Measurements from ENCODE around the gene PLP1.
"Not testable (repeated sequence)": the region's sequence is repeated elsewhere in the genome, so short reads cannot be mapped to it uniquely, and the experiment has no call there.

PLP1 gene

DNA sequence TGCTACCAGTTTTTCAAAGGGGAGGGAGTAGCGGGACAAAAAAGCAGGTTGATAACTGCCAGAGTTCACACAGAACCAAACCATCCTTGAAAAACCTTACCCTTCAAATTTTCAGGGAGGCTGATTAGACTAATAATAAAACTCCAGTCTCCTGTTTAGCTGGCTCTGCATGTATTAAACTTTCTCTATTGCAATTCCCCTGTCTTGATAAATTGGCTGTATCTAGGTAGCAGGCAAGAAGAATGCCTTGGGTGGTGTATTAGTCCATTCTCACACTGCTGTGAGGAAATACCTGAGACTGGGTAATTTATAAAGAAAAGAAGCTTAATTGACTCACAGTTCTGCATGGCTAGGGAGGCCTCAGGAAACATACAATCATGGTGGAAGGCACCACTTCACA is 18.1 kb upstream of the PLP1 start:
- Mint-ChIP-seq H3K4me3 (no peak overlapping the region), H3K36me3 (no peaks in the 10 kb centered on the region), H3K4me1 (no peaks in the 10 kb centered on the region), H3K27ac (no peak overlapping the region), H3K27me3 (peaks cover 2% of the 10 kb centered on the region), H3K9me3 (peaks cover 3% of the 10 kb centered on the region)
- ATAC-seq (ENCODE audit: low read depth), result no peak
- DNase-seq (ENCODE audit: low spot score in 2 of 2), result no peak

DNA sequence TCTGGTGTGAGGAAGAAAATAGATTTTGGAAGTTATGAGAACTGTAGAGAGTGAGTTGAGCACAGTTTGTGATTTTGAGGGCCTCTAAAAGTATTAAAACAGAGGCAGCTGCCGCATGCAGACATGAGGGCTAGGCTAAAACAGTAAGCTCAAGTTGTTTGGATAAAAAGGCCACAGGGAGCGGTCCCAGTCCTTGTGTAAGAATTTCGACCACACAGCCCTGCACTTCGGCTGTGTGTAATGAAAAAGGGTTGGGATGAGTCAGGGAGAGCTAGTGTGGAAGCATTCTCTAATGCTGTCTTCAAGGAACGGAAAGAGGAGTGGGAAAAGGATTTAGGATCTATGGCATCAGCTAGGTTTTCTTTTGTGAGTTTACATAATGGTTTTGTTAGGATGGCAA is 13.1 kb upstream of the PLP1 start:
- H3K27me3 Mint-ChIP-seq; H3K4me1 Mint-ChIP-seq; H3K4me3 Mint-ChIP-seq; H3K9me3 Mint-ChIP-seq; DNase-seq (ENCODE audit: low spot score in 2 of 2); H3K36me3 Mint-ChIP-seq; H3K27ac Mint-ChIP-seq; ATAC-seq (ENCODE audit: low read depth): not testable (repeated sequence)

DNA sequence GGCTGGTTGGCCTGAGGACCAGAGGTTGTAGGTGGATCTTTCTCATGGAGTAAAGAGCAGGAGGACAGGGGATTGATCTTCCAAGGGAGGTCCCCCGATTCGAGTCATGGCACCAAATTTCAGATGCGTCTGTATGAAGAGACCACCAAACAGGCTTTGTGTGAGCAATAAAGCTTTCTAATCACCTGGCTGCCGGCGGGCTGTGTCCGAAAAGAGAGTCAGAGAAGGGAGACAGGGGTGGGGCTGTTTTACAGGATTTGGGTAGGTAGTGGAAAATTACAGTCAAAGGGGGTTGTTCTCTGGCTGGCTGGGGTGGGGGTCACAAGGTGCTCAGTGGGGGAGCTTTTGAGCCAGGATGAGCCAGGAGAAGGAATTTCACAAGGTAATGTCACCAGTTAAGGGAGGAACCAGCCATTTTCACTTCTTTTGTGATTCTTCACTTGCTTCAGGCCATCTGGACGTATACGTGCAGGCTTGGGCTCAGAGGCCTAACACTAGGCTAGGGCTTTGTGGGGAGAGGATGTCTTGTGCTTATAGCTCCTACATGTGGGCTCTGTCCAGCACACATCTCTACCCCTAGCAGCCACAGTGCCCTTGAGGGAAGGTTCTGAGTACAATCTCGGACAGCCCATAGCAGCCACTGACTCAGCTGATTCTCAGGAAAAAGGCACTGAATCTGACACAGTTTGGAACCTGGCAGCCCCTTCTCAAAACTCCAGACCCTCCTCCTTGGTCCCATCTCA is 9.7 kb upstream of the PLP1 start:
- not testable (repeated sequence) for H3K9me3 Mint-ChIP-seq; H3K4me1 Mint-ChIP-seq; H3K4me3 Mint-ChIP-seq; H3K36me3 Mint-ChIP-seq; H3K27me3 Mint-ChIP-seq; H3K27ac Mint-ChIP-seq; ATAC-seq (ENCODE audit: low read depth); DNase-seq (ENCODE audit: low spot score in 2 of 2)

DNA sequence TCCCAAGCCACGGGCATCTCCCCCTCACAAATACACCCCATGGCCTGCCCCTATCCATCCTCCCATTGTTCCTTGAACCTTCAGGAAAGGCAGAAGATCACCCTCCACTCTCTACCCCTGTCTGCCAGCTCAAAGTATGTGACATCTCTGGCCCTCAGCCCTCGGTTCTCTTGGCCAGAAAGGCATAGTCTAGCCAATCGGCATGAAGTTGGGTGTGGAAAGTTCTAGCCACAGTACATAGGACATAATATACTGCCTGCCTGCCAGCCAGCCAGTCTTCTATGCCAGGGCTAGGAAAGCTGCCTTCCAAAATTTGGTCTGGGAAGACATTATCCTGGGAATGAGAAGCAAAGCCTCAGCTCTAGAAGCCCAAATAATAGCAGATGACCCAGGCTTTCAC is 3.2 kb upstream of the PLP1 start:
- DNase-seq (ENCODE audit: low spot score in 2 of 2) (no peak), ATAC-seq (ENCODE audit: low read depth) (no peak)
- Mint-ChIP-seq H3K9me3 (no peaks in the 10 kb centered on the region), H3K27me3 (peaks cover 9% of the 10 kb centered on the region), H3K36me3 (no peaks in the 10 kb centered on the region), H3K27ac (no peak overlapping the region), H3K4me1 (no peaks in the 10 kb centered on the region), H3K4me3 (no peak overlapping the region)

DNA sequence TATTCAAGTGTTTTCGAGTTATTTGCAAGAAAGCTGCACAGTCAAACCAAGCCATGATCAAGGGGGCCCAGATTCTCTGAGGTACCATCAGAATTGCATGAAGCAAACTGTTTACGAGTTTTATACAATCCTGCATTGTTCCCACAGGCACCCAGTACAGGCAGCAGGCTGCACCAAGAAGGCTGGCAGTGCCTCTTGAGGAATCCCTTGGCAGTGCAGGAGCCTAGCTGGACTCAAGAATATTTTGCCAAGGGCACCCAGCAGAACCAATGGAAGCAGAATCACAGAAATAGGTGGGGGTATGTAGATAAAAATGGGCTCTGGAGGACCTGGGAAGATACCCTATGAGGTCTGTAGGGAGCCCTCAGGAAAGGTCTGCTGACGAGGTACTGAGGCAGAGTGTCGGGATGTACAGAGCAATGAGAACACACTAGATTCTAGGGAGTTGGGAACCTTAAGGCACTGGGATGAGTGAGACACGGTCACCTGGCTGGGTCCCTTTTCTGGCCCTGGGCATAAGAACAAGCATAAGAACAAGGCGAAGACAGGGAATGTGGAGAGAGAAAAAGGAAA is 2.5 kb upstream of the PLP1 start:
- no peak overlapping the region for H3K27ac Mint-ChIP-seq
- peaks cover 9% of the 10 kb centered on the region for H3K27me3 Mint-ChIP-seq
- H3K4me3 Mint-ChIP-seq, result no peak overlapping the region
- DNase-seq (ENCODE audit: low spot score in 2 of 2) (no peak), ATAC-seq (ENCODE audit: low read depth) (no peak)
- no peaks in the 10 kb centered on the region for H3K9me3 Mint-ChIP-seq
- no peaks in the 10 kb centered on the region for H3K4me1 Mint-ChIP-seq
- H3K36me3 Mint-ChIP-seq, result no peaks in the 10 kb centered on the region

DNA sequence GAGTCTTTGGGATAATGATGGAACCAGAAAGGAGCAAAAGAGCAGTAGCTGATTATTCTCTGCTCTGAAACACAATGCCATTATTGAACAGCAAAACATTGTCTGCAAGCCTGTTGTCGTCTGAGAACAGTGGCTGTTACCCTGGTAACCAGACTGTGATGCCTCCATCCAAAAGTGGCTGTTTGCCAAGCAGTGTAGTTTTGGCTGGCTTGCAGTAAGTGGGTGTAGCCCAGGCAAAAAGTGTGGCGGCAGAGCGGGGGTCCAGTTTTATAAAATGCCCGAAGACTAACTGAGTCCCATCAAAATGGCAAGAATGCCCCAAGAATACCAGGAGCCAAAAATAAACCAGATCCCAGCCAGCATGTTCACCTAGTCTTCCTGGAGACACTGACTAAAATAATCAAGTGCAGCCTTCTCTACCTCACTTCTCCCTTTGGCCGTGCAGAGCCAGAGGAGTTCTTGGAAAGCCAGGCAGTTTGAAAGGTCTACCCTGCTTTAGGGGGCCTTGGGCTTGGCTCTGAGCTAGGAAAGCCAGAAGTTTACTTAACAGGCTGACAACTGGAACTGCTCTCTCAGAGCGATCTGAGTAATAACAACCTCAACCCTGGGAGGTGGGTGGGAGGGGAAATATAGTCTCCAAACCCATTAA is 2.6 kb downstream of the PLP1 start:
- no peak for ATAC-seq (ENCODE audit: low read depth)
- H3K27me3 Mint-ChIP-seq, result peaks cover 7% of the 10 kb centered on the region
- H3K27ac Mint-ChIP-seq, result no peak overlapping the region
- no peaks in the 10 kb centered on the region for H3K4me1 Mint-ChIP-seq
- no peaks in the 10 kb centered on the region for H3K9me3 Mint-ChIP-seq
- no peak overlapping the region for H3K4me3 Mint-ChIP-seq
- no peaks in the 10 kb centered on the region for H3K36me3 Mint-ChIP-seq
- no peak for DNase-seq (ENCODE audit: low spot score in 2 of 2)

DNA sequence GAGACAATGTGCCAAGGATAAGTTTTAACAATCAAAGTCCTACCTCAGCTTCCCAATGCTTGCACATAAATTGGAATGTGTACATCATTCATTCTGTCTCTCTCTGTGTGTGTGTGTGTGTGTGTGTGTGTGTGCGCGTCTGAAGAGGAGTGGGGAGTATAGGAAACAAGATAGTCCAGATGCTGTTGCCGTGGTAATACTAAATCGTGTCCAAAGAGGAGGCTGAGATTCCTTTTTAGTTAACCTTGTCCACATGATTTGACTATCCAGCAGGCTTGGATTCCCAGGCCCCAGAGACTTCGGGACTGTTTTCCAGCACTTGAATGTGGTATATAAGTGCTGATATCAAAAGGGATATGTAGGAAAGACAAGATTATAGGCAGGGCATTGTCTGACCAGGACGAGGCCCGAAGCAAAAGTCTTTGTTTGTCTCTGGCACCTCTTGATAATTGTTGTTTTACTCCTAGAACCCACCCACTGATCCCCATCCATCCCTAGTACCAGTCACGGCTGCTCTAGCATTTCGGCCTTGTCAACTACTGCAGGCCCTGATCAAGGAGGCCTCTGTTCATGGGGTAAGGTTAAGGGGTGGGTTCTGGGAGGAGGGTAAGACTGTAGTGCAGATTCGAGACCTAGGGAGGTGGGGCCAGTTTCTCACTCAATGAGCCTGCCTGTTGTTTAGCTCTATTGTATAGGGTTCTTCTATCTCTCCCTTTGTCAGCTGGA is 3.9 kb downstream of the PLP1 start:
- H3K27me3 Mint-ChIP-seq, result peaks cover 4% of the 10 kb centered on the region
- no peaks in the 10 kb centered on the region for H3K4me1 Mint-ChIP-seq
- no peak for DNase-seq (ENCODE audit: low spot score in 2 of 2)
- no peaks in the 10 kb centered on the region for H3K36me3 Mint-ChIP-seq
- no peak overlapping the region for H3K27ac Mint-ChIP-seq
- no peak overlapping the region for H3K4me3 Mint-ChIP-seq
- no peak for ATAC-seq (ENCODE audit: low read depth)
- H3K9me3 Mint-ChIP-seq, result no peaks in the 10 kb centered on the region

DNA sequence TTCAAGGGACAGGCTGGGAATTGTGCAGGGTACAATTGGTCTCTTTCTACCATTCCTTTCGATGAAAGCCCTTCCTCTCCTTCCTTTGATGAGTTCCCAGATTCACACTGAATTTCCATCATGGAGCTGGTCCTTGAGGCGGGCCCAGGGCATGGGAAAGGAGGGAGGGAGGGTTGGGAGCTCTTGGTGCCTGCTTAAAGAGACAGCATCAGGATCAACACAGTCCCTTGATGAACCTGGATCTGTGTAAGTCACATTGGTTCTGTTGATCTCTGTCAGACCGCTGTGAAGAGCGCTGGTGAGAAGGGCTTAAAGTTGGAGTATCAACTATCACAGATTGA is 4.4 kb downstream of the PLP1 start:
- no peak overlapping the region for H3K4me3 Mint-ChIP-seq
- no peak overlapping the region for H3K27ac Mint-ChIP-seq
- no peaks in the 10 kb centered on the region for H3K9me3 Mint-ChIP-seq
- no peaks in the 10 kb centered on the region for H3K36me3 Mint-ChIP-seq
- H3K27me3 Mint-ChIP-seq, result peaks cover 4% of the 10 kb centered on the region
- H3K4me1 Mint-ChIP-seq, result no peaks in the 10 kb centered on the region
- ATAC-seq (ENCODE audit: low read depth) (no peak), DNase-seq (ENCODE audit: low spot score in 2 of 2) (no peak)

DNA sequence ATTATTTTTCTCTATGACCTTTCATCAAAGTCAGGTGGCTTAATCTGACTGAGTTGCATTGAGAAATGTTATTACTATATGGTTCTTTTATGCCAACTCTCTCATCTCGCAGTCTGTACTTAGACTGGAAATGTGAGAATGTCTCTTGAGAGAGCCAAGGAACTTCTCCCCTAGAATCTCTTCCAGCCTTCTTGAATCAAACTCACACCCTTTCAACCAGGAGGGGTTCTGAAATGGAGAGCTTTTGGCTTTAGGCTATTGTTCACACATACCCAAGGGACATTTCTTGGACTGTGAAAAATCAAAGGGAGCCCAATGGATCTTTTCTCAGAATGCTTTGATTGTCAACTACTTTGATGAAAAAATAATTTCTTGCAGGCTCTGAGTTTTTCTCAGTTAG is 5.1 kb downstream of the PLP1 start:
- H3K27ac Mint-ChIP-seq, result no peak overlapping the region
- no peaks in the 10 kb centered on the region for H3K36me3 Mint-ChIP-seq
- H3K9me3 Mint-ChIP-seq, result no peaks in the 10 kb centered on the region
- no peak for DNase-seq (ENCODE audit: low spot score in 2 of 2)
- H3K4me1 Mint-ChIP-seq, result no peaks in the 10 kb centered on the region
- peaks cover 4% of the 10 kb centered on the region for H3K27me3 Mint-ChIP-seq
- ATAC-seq (ENCODE audit: low read depth), result no peak
- H3K4me3 Mint-ChIP-seq, result no peak overlapping the region

DNA sequence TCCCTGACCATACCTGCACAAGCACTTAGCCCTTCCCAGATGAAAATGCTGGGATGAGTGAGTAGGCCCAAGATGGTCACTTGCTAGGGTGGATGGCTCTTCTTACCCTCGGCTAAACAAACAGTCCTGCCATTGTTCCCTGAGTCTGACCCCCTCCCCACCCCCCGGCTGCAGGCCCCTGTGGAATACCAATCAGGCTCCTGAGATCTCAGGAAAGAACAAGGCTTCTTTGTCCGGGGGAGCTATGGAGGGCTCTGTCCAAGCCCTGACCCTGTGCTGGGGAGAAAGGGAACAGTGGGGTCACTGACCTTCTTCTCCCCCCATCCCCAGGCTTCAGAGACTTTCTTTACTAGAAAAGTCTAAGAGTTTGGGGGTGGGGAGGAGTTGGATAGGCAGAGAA is 6.0 kb downstream of the PLP1 start:
- DNase-seq (ENCODE audit: low spot score in 2 of 2) (no peak), ATAC-seq (ENCODE audit: low read depth) (no peak)
- H3K27ac Mint-ChIP-seq, result no peak overlapping the region
- no peak overlapping the region for H3K4me3 Mint-ChIP-seq
- H3K36me3 Mint-ChIP-seq, result no peaks in the 10 kb centered on the region
- H3K9me3 Mint-ChIP-seq, result no peaks in the 10 kb centered on the region
- peaks cover 4% of the 10 kb centered on the region for H3K27me3 Mint-ChIP-seq
- H3K4me1 Mint-ChIP-seq, result no peaks in the 10 kb centered on the region

DNA sequence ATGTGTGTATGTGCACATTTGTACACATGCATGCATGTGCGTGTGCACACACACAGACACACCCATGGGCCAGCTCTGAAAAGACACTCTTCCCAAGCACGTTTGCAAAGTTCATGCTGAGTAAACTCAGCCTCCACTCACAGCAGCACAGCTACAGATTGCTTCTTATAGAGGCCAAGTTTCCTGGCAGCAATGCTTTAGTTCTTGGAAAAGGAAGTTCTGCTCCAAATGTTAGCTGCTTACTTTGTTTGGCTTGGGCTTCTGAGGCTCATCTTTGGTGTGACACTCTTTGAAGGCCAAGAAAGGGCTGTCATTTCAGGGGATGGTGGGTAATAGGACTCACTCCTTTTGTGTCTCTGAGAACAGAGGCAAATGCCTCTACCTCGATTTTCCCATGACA is 6.6 kb downstream of the PLP1 start:
- Mint-ChIP-seq H3K27me3 (peaks cover 1% of the 10 kb centered on the region), H3K27ac (no peak overlapping the region), H3K9me3 (no peaks in the 10 kb centered on the region), H3K4me3 (no peak overlapping the region), H3K36me3 (no peaks in the 10 kb centered on the region), H3K4me1 (no peaks in the 10 kb centered on the region)
- DNase-seq (ENCODE audit: low spot score in 2 of 2), result no peak
- ATAC-seq (ENCODE audit: low read depth), result no peak

DNA sequence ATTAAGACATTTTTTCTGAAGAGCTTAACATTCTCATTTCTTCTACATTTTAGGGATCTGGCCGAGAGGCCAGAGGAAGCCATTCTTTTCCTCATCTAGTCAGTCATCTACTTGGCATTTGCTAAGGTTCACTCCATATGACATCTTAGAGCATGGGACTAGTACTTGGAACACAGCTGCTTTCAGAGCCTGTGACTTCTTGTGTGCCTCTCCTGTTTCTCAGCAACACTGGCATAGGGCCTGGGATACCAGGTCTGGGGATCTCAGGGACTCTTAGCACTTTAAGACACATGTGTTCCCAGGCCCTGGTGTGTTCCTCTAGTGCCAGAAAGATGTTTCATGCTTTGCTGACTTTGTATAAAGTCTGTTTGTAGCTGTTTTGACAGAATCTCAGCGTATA is 7.3 kb downstream of the PLP1 start:
- Mint-ChIP-seq H3K4me3 (no peak overlapping the region), H3K36me3 (no peaks in the 10 kb centered on the region), H3K4me1 (peaks cover 7% of the 10 kb centered on the region), H3K27ac (no peak overlapping the region), H3K9me3 (no peaks in the 10 kb centered on the region), H3K27me3 (no peaks in the 10 kb centered on the region)
- no peak for DNase-seq (ENCODE audit: low spot score in 2 of 2)
- ATAC-seq (ENCODE audit: low read depth), result no peak

DNA sequence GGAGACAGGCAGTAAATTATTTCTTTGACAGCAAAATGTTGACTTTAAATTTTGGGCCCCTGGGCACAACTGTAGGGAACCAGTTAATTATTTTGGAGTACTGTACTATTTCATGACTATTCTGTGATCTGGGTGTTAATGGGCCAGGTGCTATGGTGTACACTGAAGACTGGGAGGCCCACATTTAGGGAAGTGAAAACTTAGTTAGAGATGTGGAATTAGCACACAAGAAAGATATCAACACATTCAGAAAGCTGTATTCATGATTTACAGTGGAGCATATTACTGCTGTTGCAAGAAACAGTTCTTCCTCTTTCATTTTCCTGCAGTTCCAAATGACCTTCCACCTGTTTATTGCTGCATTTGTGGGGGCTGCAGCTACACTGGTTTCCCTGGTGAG is 12.4 kb downstream of the PLP1 start:
- Mint-ChIP-seq H3K4me1 (peaks cover 12% of the 10 kb centered on the region), H3K4me3 (peak overlapping the region; percentile 49), H3K9me3 (no peaks in the 10 kb centered on the region), H3K27ac (peak overlapping the region; percentile 72), H3K27me3 (no peaks in the 10 kb centered on the region), H3K36me3 (no peaks in the 10 kb centered on the region)
- DNase-seq (ENCODE audit: low spot score in 2 of 2) (no peak), ATAC-seq (ENCODE audit: low read depth) (peak; percentile 97)

DNA sequence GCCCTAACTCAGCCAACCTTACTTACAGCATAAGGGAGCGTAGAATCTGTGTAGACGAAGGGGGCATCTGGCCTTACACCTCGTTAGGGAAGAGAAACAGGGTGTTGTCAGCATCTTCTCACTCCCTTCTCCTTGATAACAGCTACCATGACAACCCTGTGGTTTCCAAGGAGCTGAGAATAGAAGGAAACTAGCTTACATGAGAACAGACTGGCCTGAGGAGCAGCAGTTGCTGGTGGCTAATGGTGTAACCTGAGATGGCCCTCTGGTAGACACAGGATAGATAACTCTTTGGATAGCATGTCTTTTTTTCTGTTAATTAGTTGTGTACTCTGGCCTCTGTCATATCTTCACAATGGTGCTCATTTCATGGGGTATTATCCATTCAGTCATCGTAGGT is 14.6 kb downstream of the PLP1 start:
- H3K4me3 Mint-ChIP-seq, result no peak overlapping the region
- H3K27me3 Mint-ChIP-seq, result no peaks in the 10 kb centered on the region
- DNase-seq (ENCODE audit: low spot score in 2 of 2), result no peak
- no peak overlapping the region for H3K27ac Mint-ChIP-seq
- no peaks in the 10 kb centered on the region for H3K36me3 Mint-ChIP-seq
- no peak for ATAC-seq (ENCODE audit: low read depth)
- H3K4me1 Mint-ChIP-seq, result peaks cover 12% of the 10 kb centered on the region
- no peaks in the 10 kb centered on the region for H3K9me3 Mint-ChIP-seq

All from memory B cell (primary cell).